Measurements from ENCODE around the gene NUBP2. TPM values are rescaled to one million over a fixed set of nuclear protein-coding genes. Genes with fewer than 3 reads are reported as not detected.

NUBP2 gene
- total RNA-seq, 1 donor from 2014 or later = 111 TPM

DNA sequence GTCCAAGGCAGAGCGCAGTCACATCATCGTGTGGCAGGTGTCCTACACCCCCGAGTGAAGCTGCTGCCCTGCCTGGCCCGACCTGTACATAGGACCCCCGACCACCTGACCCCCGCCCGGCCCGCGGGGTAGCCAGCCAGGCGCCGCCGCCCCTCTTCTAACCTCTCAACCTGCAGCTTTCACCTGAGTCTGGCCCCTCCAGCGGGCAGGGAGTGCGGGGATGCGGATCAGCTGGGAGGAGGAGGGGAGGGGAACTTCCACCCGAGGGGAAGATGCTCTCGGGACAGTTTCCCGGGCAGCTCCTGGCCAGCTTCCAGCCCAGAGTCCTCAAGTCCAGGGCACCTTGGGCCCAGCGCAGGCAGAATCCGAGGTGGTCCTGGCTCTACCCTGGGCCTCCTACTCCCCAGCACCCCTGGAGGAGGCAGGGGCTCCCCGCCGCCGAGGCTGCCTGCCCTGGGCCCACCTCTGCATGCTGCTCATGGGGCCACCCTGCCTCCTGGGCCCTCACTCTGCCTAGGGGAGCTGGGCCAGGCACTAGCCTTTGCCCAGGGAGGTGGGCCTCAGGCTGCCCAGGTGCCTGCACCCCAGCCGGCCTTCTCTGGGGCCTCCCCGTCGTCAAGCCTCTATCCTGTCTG is 13.9 kb upstream of the NUBP2 start:
- no peak overlapping the region for H3K4me3 ChIP-seq (ENCODE audit: low read depth, low read length)
- DNase-seq (ENCODE audit: low read depth) = no peak
- TF ChIP-seq, protein P1, sequence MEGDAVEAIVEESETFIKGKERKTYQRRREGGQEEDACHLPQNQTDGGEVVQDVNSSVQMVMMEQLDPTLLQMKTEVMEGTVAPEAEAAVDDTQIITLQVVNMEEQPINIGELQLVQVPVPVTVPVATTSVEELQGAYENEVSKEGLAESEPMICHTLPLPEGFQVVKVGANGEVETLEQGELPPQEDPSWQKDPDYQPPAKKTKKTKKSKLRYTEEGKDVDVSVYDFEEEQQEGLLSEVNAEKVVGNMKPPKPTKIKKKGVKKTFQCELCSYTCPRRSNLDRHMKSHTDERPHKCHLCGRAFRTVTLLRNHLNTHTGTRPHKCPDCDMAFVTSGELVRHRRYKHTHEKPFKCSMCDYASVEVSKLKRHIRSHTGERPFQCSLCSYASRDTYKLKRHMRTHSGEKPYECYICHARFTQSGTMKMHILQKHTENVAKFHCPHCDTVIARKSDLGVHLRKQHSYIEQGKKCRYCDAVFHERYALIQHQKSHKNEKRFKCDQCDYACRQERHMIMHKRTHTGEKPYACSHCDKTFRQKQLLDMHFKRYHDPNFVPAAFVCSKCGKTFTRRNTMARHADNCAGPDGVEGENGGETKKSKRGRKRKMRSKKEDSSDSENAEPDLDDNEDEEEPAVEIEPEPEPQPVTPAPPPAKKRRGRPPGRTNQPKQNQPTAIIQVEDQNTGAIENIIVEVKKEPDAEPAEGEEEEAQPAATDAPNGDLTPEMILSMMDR (conservative IDR thresholded peaks at IDR 0.05; ENCODE audit: low read depth, low read length) = no peak

DNA sequence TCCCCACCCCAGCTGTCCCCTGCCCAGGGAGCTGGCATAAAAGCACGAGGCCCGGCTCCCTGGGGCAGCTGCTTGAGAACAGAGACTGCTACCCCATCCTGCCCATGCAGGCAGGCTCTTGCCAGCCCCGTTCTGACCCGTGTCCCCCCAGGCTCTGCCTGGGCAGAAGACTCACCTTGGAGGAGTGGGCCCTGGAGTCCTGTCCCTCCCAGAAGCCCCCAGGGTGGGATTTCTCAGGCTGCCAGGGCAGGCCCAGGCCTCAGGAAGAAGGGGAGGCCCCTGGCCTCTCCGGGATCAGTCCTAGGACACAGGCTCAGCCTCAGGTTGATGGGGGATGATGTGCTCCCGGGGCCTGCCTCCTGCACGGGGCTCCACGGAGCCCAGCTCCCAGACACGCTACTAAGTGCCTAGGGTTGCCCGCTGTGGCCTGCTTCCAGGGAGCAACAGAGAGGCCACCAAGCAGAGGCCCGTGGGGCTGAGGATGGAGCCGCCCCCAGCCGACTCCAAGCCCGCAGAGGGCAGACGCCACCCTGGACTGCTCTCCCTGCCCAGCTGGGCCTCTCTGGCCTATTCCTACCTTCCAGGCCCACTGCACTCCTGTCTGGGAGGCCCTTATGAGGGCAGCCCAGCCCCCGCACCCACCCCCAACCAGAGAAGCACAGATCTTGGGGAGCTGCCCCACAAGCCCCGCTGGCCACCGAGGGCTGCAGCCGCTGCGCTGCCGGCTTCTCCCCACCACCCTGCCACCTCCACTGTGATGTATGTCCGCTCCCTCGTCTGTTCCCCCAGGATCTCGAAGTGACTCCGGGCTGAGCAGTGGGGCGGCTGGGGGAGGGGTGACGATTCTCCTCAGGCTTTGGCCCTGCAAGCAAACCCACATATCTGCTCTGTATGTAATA is 13.1 kb upstream of the NUBP2 start:
- no peak for DNase-seq (ENCODE audit: low read depth)
- TF ChIP-seq, protein P1 (conservative IDR thresholded peaks at IDR 0.05; ENCODE audit: low read depth, low read length) = no peak
- no peak overlapping the region for H3K4me3 ChIP-seq (ENCODE audit: low read depth, low read length)

DNA sequence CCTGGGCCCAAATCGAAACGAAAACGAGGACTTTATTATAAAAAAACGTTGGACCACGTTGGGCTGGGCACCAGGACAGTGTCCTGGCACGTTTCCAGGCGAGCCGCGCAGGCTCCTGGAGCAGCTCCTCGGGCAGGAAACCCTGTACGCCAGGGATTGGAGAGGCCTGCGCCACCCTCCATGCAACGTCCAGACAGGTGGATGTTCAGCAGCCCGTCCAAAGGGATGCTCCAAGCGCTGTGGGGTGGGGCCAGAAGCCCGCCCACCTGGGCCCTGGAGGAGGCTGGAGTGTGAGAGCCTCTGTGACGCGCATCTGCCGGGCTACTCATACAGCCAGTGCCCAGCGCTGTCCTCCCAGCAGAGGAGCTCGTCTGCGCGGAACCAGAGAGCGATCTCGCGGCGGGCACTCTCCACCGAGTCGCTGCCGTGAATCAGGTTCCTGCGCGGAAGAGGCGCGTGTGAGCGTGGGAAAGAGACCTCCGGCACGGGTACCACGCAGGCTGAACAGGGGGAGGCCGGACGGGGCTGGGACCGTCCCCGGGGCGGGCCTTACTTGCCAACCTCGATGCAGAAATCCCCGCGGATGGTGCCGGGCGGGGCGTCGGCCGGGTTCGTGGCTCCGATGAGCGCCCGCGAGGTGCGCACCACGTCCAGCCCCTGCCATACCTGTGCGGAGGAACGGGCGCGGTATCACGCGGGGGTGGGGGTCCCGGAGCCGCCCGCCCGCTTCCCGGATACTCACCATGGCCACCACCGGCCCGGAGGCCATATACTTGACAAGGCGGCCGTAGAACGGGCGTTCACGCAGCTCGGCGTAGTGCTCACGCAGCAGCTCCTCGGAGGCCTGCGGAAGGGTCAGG is 12.2 kb upstream of the NUBP2 start:
- TF ChIP-seq, protein P1 (conservative IDR thresholded peaks at IDR 0.05; ENCODE audit: low read depth, low read length) = no peak
- DNase-seq (ENCODE audit: low read depth) = no peak
- peak overlapping the region; percentile 85 for H3K4me3 ChIP-seq (ENCODE audit: low read depth, low read length)

DNA sequence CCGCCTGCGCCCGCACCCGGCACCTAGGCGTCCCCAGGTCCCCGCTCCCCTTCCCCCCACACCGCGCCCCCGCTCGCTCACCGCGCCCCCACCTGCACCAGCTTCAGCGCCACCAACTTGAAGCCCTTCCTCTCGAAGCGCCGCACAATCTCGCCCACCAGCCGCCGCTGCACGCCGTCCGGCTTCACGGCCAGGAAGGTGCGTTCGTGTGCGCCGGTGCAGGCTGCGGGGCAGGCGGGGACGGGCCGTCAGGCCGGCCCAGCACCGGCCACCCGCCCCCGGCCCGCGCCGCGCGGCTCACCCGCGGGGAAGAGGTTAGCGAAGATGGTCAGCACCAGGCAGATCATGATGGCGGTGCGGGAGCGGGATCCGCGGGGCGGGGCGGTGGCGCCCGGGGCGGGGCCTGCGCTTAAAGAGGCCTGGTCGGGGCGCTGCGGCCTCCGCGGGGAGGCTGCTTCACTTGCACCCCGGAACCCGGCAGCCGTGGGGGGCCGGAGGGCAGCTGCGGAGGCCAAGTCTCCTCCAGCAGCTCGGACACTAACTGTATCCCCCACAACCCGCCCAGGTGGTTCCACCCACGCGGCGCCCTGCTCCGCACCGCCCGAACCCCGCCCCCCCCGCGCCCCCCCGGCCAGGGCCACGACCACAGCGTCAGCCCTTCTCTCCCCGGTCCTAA is 11.4 kb upstream of the NUBP2 start, which contains the start of gene NME3:
Gene NME3 (minus strand): TSS at position 356 of the 676 bp plus-strand sequence. CDS start 9 bp downstream, at position 347.
- no peak for DNase-seq (ENCODE audit: low read depth)

DNA sequence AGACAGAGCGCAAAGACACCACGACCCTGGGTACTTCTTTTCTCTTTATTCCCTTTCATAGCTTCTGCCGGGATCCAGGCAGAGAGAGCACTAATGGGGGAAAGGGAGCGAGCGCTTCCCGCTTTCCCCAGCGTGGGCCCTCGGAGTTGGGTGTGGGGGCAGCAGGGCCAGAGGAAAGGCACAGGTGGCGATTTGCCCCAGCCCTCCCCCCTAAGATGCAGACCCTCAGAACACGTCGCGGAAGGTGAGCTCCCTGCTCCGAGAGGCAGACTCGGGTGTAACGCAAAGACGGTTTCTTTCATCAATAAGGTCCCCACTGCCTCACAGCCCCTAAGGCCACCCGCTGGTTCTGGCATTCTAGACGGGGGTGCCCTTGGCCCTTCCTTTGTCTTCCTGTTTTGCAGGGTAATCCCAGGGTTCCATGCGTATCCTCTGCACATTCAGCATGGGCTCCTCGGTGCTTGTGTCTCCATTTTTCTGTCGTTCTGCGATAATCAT is 10.8 kb upstream of the NUBP2 start:
- peak overlapping the region; percentile 85 for H3K4me3 ChIP-seq (ENCODE audit: low read depth, low read length)
- TF ChIP-seq, protein P1 (conservative IDR thresholded peaks at IDR 0.05; ENCODE audit: low read depth, low read length) = no peak
- no peak for DNase-seq (ENCODE audit: low read depth)

More for the DNA sequence above, 11.4 kb upstream of the NUBP2 start, which contains the start of gene NME3:
- peak within 1 kb of the TSS; percentile 85 for H3K4me3 ChIP-seq (ENCODE audit: low read depth, low read length)
- TF ChIP-seq, protein P1 (conservative IDR thresholded peaks at IDR 0.05; ENCODE audit: low read depth, low read length) = no peak

DNA sequence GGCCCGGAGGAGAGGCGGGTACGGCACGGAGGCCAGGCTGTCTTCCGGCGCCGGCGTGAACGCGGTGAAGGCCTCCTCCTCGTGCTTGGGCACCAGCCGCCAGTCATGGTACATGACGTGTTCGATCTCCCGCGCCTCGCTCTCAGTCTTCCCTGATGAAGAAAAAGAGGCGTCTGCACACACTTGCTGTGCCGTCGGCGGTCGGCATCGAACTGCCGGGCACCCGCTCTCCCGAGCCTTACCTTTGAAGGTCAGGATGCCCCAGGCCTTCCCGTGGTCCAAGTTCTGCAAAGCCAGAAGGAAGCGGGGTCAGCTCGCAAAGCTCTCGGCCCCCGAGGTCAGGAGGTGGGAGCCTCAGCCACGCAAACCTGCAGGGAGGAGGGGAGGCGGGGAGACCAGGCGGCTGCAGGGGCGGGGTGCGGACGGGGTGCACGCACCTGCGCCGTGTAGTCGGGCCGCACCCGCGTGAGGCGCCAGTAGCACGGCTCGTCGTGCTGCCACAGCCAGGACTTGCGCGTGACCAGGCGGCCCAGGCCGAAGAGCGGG is 10.3 kb upstream of the NUBP2 start, which contains the start of gene EME2:
Gene EME2 (plus strand): TSS at position 449 of the 546 bp plus-strand sequence. CDS start 418 bp downstream, outside the sequence.
- peak within 1 kb of the TSS; percentile 85 for H3K4me3 ChIP-seq (ENCODE audit: low read depth, low read length)
- TF ChIP-seq, protein P1 (conservative IDR thresholded peaks at IDR 0.05; ENCODE audit: low read depth, low read length) = no peak
- DNase-seq (ENCODE audit: low read depth) = no peak
